Gastroesophageal sphincter (tissue), 3 donors: Measurements from ENCODE around the gene RELCH.

Source experiments
- CTCF ChIP-seq, 4 experiments: fragments of 200-600 bp in 2 of 4; fragments of 450-650 bp in 2 of 4; sonication (generic) in 1 of 4; IDR thresholded peaks; one replicate each; pipeline ENCODE4 v1.5.1; 2017 to 2019; ENCODE audit warnings: antibody characterized with exemption in 4 of 4, mild to moderate bottlenecking in 2 of 4, moderate library complexity in 2 of 4
- POLR2A ChIP-seq, 2 donors: fragments of 450-650 bp; IDR thresholded peaks; one replicate each; pipeline ENCODE4 v1.6.1; 2017; ENCODE audit warnings: antibody characterized with exemption in 2 of 2, mild to moderate bottlenecking in 2 of 2, moderate library complexity in 1 of 2
- POLR2AphosphoS5 ChIP-seq: sonication (generic); formaldehyde crosslinking; IDR thresholded peaks from one replicate; pipeline ENCODE4 v1.6.1; 2017; ENCODE audit warnings: antibody characterized with exemption

GRCh38 chr18:62152844-62153243, 34.2 kb upstream of the RELCH start:
- no peak for TF ChIP-seq CTCF (IDR thresholded peaks at IDR 0.05)
- TF ChIP-seq POLR2A (IDR thresholded peaks at IDR 0.05), result no peak
- TF ChIP-seq POLR2AphosphoS5, result no peak
